Measurements from ENCODE around the gene DRAP1.

DRAP1 gene

GRCh38 chr11:65952052-65952521 is 32.9 kb downstream of the DRAP1 start:
- no peak for TF ChIP-seq ZFX (IDR thresholded peaks at IDR 0.05; ENCODE audit: borderline replicate concordance)
- TF ChIP-seq CTCF (IDR thresholded peaks at IDR 0.05), result no peak
- no peak overlapping the region for H3K27ac ChIP-seq

GRCh38 chr11:65953471-65953870 is 34.2 kb downstream of the DRAP1 start:
- H3K27ac ChIP-seq, result no peak overlapping the region
- TF ChIP-seq ZFX (IDR thresholded peaks at IDR 0.05; ENCODE audit: borderline replicate concordance) (no peak), CTCF (IDR thresholded peaks at IDR 0.05) (no peak)

GRCh38 chr11:65954771-65955170 is 35.5 kb downstream of the DRAP1 start:
- no peak overlapping the region for H3K27ac ChIP-seq
- no peak for TF ChIP-seq ZFX (IDR thresholded peaks at IDR 0.05; ENCODE audit: borderline replicate concordance)
- no peak for TF ChIP-seq CTCF (IDR thresholded peaks at IDR 0.05)

GRCh38 chr11:65958291-65958690 is 39.1 kb downstream of the DRAP1 start:
- H3K27ac ChIP-seq, result no peak overlapping the region
- TF ChIP-seq CTCF (IDR thresholded peaks at IDR 0.05), result no peak

- no peak overlapping the region for H3K27ac ChIP-seq
- TF ChIP-seq ZFX (IDR thresholded peaks at IDR 0.05; ENCODE audit: borderline replicate concordance) (no peak), CTCF (IDR thresholded peaks at IDR 0.05) (no peak)
Observed at GRCh38 chr11:65958774-65959420, 39.7 kb downstream of the DRAP1 start.

GRCh38 chr11:65960824-65961266 is 41.6 kb downstream of the DRAP1 start:
- peak overlapping the region; percentile 85 for H3K27ac ChIP-seq
- TF ChIP-seq ZFX (IDR thresholded peaks at IDR 0.05; ENCODE audit: borderline replicate concordance) (no peak), CTCF (IDR thresholded peaks at IDR 0.05) (no peak)

- peak within 1 kb of the TSS; percentile 85 for H3K27ac ChIP-seq
- TF ChIP-seq CTCF (IDR thresholded peaks at IDR 0.05), result no peak
- no peak for TF ChIP-seq ZFX (IDR thresholded peaks at IDR 0.05; ENCODE audit: borderline replicate concordance)
Observed at GRCh38 chr11:65961267-65962140, 42.3 kb downstream of the DRAP1 start, which contains the start of gene SART1. TSS of gene SART1 (plus strand) at chr11:65961734. CDS start at chr11:65961781, 47 bp downstream.

All from 22Rv1 (cell line).